Liver (tissue), 9 donors: Measurements from ENCODE around the gene TDRD7. TPM values are rescaled to one million over a fixed set of nuclear protein-coding genes. Genes with fewer than 3 reads are reported as not detected.
"Not testable (repeated sequence)": the region's sequence is repeated elsewhere in the genome, so short reads cannot be mapped to it uniquely, and the experiment has no call there.

ENCODE experiments used
- DNase-seq: peaks from one replicate; pipeline ENCODE4 v3.0.0-alpha.2; 2017; ENCODE audit warnings: low spot score
- H3K27ac ChIP-seq, 2 donors: one replicate each; pipeline ENCODE4 v1.7.0; 2013; ENCODE audit warnings: inconsistent platforms in 2 of 2, low read length in 2 of 2, control low read depth in 1 of 2, low read depth in 1 of 2, mild to moderate bottlenecking in 1 of 2
- H3K27me3 ChIP-seq, 4 donors: one replicate each; pipeline versions ENCODE4 v1.6.1 to v1.7.0; 2013; ENCODE audit warnings: low read length in 3 of 4, inconsistent platforms in 1 of 4, mild to moderate bottlenecking in 1 of 4, moderate library complexity in 1 of 4; ENCODE audit not compliant: control insufficient read depth in 4 of 4, insufficient read depth in 4 of 4
- H3K36me3 ChIP-seq, 4 donors: one replicate each; pipeline versions ENCODE4 v1.6.1 to v1.7.0; 2013; ENCODE audit warnings: low read length in 3 of 4, mild to moderate bottlenecking in 3 of 4, low read depth in 1 of 4, moderate library complexity in 1 of 4; ENCODE audit not compliant: control insufficient read depth in 4 of 4, insufficient read depth in 3 of 4
- H3K4me1 ChIP-seq, 4 donors: one replicate each; pipeline versions ENCODE4 v1.6.1 to v1.7.0; 2013; ENCODE audit warnings: low read length in 3 of 4, mild to moderate bottlenecking in 3 of 4, moderate library complexity in 1 of 4; ENCODE audit not compliant: control insufficient read depth in 4 of 4, insufficient read depth in 4 of 4
- H3K4me3 ChIP-seq, 3 donors: one replicate each; pipeline versions ENCODE4 v1.6.1 to v1.7.0; 2013; ENCODE audit warnings: low read length in 3 of 3, control low read depth in 1 of 3, low read depth in 1 of 3, mild to moderate bottlenecking in 1 of 3
- H3K9ac ChIP-seq, 2 donors: one replicate each; pipeline ENCODE4 v1.7.0; 2013; ENCODE audit warnings: low read length in 2 of 2, mild to moderate bottlenecking in 2 of 2, moderate library complexity in 2 of 2, control low read depth in 1 of 2, low read depth in 1 of 2
- H3K9me3 ChIP-seq, 4 donors: one replicate each; pipeline versions ENCODE4 v1.6.1 to v1.7.0; 2013; ENCODE audit warnings: low read length in 3 of 4; ENCODE audit not compliant: control insufficient read depth in 4 of 4
- ATF3 ChIP-seq: IDR thresholded peaks from 2 replicates; pipeline ENCODE4 v1.6.1; 2016; ENCODE audit warnings: antibody characterized with exemption
- CTCF ChIP-seq: fragments of 150-350 bp; IDR thresholded peaks from 2 replicates; pipeline ENCODE4 v1.5.1; 2017; ENCODE audit warnings: improper control_type of control experiment, low read depth, low read length; ENCODE audit not compliant: missing input control
- EGR1 ChIP-seq, 2 donors: IDR thresholded peaks; 2 replicates each; pipeline ENCODE4 v1.6.1; 2016 to 2018; ENCODE audit warnings: antibody characterized with exemption in 2 of 2, low read depth in 2 of 2
- FOXA1 ChIP-seq: IDR thresholded peaks from 2 replicates; pipeline ENCODE4 v1.6.1; 2016; ENCODE audit warnings: antibody characterized with exemption
- FOXA2 ChIP-seq: IDR thresholded peaks from 2 replicates; pipeline ENCODE4 v1.6.1; 2016; ENCODE audit warnings: antibody characterized with exemption
- GABPA ChIP-seq, 2 donors: IDR thresholded peaks in 1 of 2; conservative IDR thresholded peaks in 1 of 2; 2 replicates each; pipeline ENCODE4 v1.6.1; 2016; ENCODE audit warnings: antibody characterized with exemption in 2 of 2, mild to moderate bottlenecking in 1 of 2, moderate library complexity in 1 of 2
- HNF4A ChIP-seq, 2 donors: conservative IDR thresholded peaks; 2 replicates each; pipeline ENCODE4 v1.6.1; 2016; ENCODE audit warnings: antibody characterized with exemption in 2 of 2, mild to moderate bottlenecking in 2 of 2
- HNF4G ChIP-seq: IDR thresholded peaks from 2 replicates; pipeline ENCODE4 v1.6.1; 2016; ENCODE audit warnings: antibody characterized with exemption
- JUND ChIP-seq, 2 donors: IDR thresholded peaks; 2 replicates each; pipeline ENCODE4 v1.6.1; 2016; ENCODE audit warnings: antibody characterized with exemption in 2 of 2
- NR2F2 ChIP-seq: IDR thresholded peaks from 2 replicates; pipeline ENCODE4 v1.6.1; 2016; ENCODE audit warnings: antibody characterized with exemption
- RAD21 ChIP-seq, 2 donors: IDR thresholded peaks; 2 replicates each; pipeline ENCODE4 v1.6.1; 2016; ENCODE audit warnings: antibody characterized with exemption in 2 of 2, mild to moderate bottlenecking in 2 of 2
- REST ChIP-seq: IDR thresholded peaks from 2 replicates; pipeline ENCODE4 v1.6.1; 2016; ENCODE audit warnings: antibody characterized with exemption, mild to moderate bottlenecking
- RXRA ChIP-seq, 2 donors: IDR thresholded peaks; 2 replicates each; pipeline ENCODE4 v1.6.1; 2017 to 2018; ENCODE audit warnings: antibody characterized with exemption in 2 of 2, mild to moderate bottlenecking in 1 of 2
- SP1 ChIP-seq: IDR thresholded peaks from 2 replicates; pipeline ENCODE4 v1.6.1; 2018; ENCODE audit warnings: antibody characterized with exemption, mild to moderate bottlenecking
- TAF1 ChIP-seq: conservative IDR thresholded peaks from 2 replicates; pipeline ENCODE4 v1.6.1; 2016; ENCODE audit warnings: antibody characterized with exemption, mild to moderate bottlenecking
- YY1 ChIP-seq: IDR thresholded peaks from 2 replicates; pipeline ENCODE4 v1.6.1; 2016; ENCODE audit warnings: antibody characterized with exemption, mild to moderate bottlenecking
- ZBTB33 ChIP-seq: IDR thresholded peaks from 2 replicates; pipeline ENCODE4 v1.6.1; 2016; ENCODE audit warnings: antibody characterized with exemption
- WGBS: extraction: QIAGEN DNeasy Blood & Tissue Kit; methylation state at CpG from one replicate; pipeline ENCODE4 v1.1.7; 2013; 5-methylcytosine and 5-hydroxymethylcytosine counted together
- polyA plus RNA-seq, 2 donors: library from polyadenylated mRNA; stranded (reverse) in 1 of 2; unstranded in 1 of 2; fragments of 200-250 nt in 1 of 2; fragments of >200 nt in 1 of 2; fragmentation: Nextera tagmentation in 1 of 2; extraction: Ambion mirVana in 1 of 2; gene quantifications; one replicate each; pipeline versions ENCODE4 v1.2.1 to v1.2.3, GENCODE V29; 2013 to 2015
- total RNA-seq, 2 donors: library from RNA; depleted of rRNA; stranded (reverse); fragments of >200 nt; gene quantifications; one replicate each; pipeline ENCODE4 v1.2.3, GENCODE V29; 2014
- donor health status: healthy.
- donor health status: healthy.
- donor health status: healthy.
- donor health status: healthy.
- donor health status: healthy.

TDRD7 gene
- total and polyA plus RNA-seq, 4 donors, result 3.6 to 6.9 (median 5.4) TPM

GRCh38 chr9:97453573-97453972 lies 41.7 kb downstream of the TDRD7 start:
- H3K4me3 ChIP-seq, H3K4me1 ChIP-seq, H3K36me3 ChIP-seq, H3K27ac ChIP-seq, H3K27me3 ChIP-seq, H3K9me3 ChIP-seq, H3K9ac ChIP-seq, DNase-seq: not testable (repeated sequence)
- TF ChIP-seq RXRA (IDR thresholded peaks at IDR 0.05), result peak in 1 of 2 donors; percentile 21
- peak; percentile 43 for TF ChIP-seq HNF4G
- peak; percentile 83 to 87 for TF ChIP-seq HNF4A (conservative IDR thresholded peaks at IDR 0.05)
- peak; percentile 42 for TF ChIP-seq YY1
- WGBS, result 84% methylated on average over 3 of the region's 3 CpGs

GRCh38 chr9:97456841-97457240 lies 44.9 kb downstream of the TDRD7 start:
- not testable (repeated sequence) for H3K9ac ChIP-seq, H3K9me3 ChIP-seq, H3K4me1 ChIP-seq, DNase-seq, H3K27me3 ChIP-seq, H3K36me3 ChIP-seq, H3K27ac ChIP-seq, H3K4me3 ChIP-seq

- DNase-seq, result no peak
- no peaks in the 10 kb centered on the region for H3K27me3 ChIP-seq
- H3K36me3 ChIP-seq, result peaks cover 0 to 5% (median 0%) of the 10 kb centered on the region in 4 donors
- no peaks in the 10 kb centered on the region for H3K4me1 ChIP-seq
- H3K9me3 ChIP-seq, result no peaks in the 10 kb centered on the region
- no peak for TF ChIP-seq TAF1
- no peak for TF ChIP-seq JUND (IDR thresholded peaks at IDR 0.05)
- TF ChIP-seq GABPA (IDR thresholded peaks at IDR 0.05 in 1 of 2, conservative IDR thresholded peaks at IDR 0.05 in 1 of 2), result no peak
- no peak for TF ChIP-seq FOXA2
- no peak for TF ChIP-seq CTCF
- TF ChIP-seq NR2F2, result no peak
- TF ChIP-seq RAD21 (IDR thresholded peaks at IDR 0.05), result no peak
- no peak for TF ChIP-seq SP1
- no peak for TF ChIP-seq HNF4G
- no peak for TF ChIP-seq FOXA1
- TF ChIP-seq EGR1 (IDR thresholded peaks at IDR 0.05; ENCODE audit: low read depth in 2 of 2), result no peak
- TF ChIP-seq RXRA (IDR thresholded peaks at IDR 0.05), result no peak
- no peak for TF ChIP-seq ZBTB33
- no peak for TF ChIP-seq ATF3
- TF ChIP-seq REST, result no peak
- no peak for TF ChIP-seq YY1
- H3K4me3 ChIP-seq, result no peak overlapping the region
- H3K9ac ChIP-seq, result no peak overlapping the region
- no peak overlapping the region for H3K27ac ChIP-seq
Observed at GRCh38 chr9:97459326-97459725, 47.4 kb downstream of the TDRD7 start.
